ENCODE measurements around the gene AUTS2. TPM values are rescaled to one million over a fixed set of nuclear protein-coding genes. Genes with fewer than 3 reads are reported as not detected.

AUTS2 gene
- polyA plus RNA-seq, 3 donors: 0.08 to 0.35 TPM; not detected in 1

DNA sequence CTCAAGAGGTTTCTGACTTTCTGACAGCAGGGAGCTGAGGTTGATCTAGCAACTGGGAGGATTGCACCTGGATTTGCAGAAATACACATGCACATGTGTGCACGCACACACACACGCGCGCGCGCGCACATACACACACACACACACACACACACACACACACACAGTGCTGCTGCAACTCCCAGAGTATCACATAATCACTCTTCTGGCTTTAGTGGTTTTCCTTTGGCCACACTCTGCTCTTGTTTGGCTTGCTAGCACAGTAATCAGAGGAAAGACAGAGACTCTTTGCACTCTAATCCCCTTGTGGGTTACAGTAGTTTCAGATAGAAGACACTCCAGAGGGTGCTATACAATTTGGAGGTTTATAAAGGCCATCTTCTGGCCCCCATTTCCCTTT lies 705.0 kb downstream of the AUTS2 start:
- H3K27me3 Mint-ChIP-seq (ENCODE audit: low read depth in 3 of 3): no peaks in the 10 kb centered on the region
- H3K27ac ChIP-seq (ENCODE audit: low read depth in 1 of 2, low read length in 2 of 2): no peak overlapping the region
- H3K79me2 ChIP-seq (ENCODE audit: insufficient read depth, low read length): no peaks in the 10 kb centered on the region
- no peak overlapping the region for H3K4me3 ChIP-seq (replicated peaks in 1 of 3; ENCODE audit: low read depth in 2 of 3, low read length in 3 of 3)
- 100% methylated on average over 2 of the region's 7 CpGs for WGBS (ENCODE audit: insufficient coverage)
- no peak overlapping the region for H2AFZ ChIP-seq (ENCODE audit: insufficient read depth, low read depth, low read length, poor library complexity, severe bottlenecking)
- no peak overlapping the region for H3K4me3 Mint-ChIP-seq
- DNase-seq: no peak
- H3K9me3 ChIP-seq (replicated peaks in 1 of 2; ENCODE audit: control insufficient read depth in 1 of 2, insufficient read depth in 1 of 2, low read length in 2 of 2): no peaks in the 10 kb centered on the region
- intact Hi-C loops (cut with micrococcal nuclease): no loop called here
- H3K9ac ChIP-seq (ENCODE audit: insufficient read depth, low read length, poor library complexity, severe bottlenecking): no peak overlapping the region
- no peaks in the 10 kb centered on the region for H3K27me3 ChIP-seq (ENCODE audit: control insufficient read depth in 2 of 2, insufficient read depth in 2 of 2, low read length in 2 of 2)
- no peaks in the 10 kb centered on the region for H3K36me3 ChIP-seq (replicated peaks in 1 of 2; ENCODE audit: control insufficient read depth in 1 of 2, insufficient read depth in 2 of 2, low read length in 2 of 2)
- no peak overlapping the region for H3K4me2 ChIP-seq (replicated peaks; ENCODE audit: extremely low read depth, low read length, poor library complexity, severe bottlenecking)
- H3K4me1 Mint-ChIP-seq: no peaks in the 10 kb centered on the region
- no peaks in the 10 kb centered on the region for H3K4me1 ChIP-seq (ENCODE audit: control insufficient read depth in 1 of 2, insufficient read depth in 2 of 2, low read length in 2 of 2)
- no peaks in the 10 kb centered on the region for H4K20me1 ChIP-seq (ENCODE audit: insufficient read depth, low read length)
- peaks cover 0 to 2% (median 0%) of the 10 kb centered on the region in 7 donors for H3K9me3 Mint-ChIP-seq
- no peak overlapping the region for H3K27ac Mint-ChIP-seq
- TF ChIP-seq, protein P1, sequence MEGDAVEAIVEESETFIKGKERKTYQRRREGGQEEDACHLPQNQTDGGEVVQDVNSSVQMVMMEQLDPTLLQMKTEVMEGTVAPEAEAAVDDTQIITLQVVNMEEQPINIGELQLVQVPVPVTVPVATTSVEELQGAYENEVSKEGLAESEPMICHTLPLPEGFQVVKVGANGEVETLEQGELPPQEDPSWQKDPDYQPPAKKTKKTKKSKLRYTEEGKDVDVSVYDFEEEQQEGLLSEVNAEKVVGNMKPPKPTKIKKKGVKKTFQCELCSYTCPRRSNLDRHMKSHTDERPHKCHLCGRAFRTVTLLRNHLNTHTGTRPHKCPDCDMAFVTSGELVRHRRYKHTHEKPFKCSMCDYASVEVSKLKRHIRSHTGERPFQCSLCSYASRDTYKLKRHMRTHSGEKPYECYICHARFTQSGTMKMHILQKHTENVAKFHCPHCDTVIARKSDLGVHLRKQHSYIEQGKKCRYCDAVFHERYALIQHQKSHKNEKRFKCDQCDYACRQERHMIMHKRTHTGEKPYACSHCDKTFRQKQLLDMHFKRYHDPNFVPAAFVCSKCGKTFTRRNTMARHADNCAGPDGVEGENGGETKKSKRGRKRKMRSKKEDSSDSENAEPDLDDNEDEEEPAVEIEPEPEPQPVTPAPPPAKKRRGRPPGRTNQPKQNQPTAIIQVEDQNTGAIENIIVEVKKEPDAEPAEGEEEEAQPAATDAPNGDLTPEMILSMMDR (IDR thresholded peaks at IDR 0.05): no peak
- no peaks in the 10 kb centered on the region for H3K36me3 Mint-ChIP-seq

- peaks cover 0 to 2% (median 0%) of the 10 kb centered on the region in 7 donors for H3K9me3 Mint-ChIP-seq
- H3K27ac Mint-ChIP-seq: no peak overlapping the region
- Histone ChIP-seq H3K4me1 (ENCODE audit: control insufficient read depth in 1 of 2, insufficient read depth in 2 of 2, low read length in 2 of 2) (no peaks in the 10 kb centered on the region), H3K27ac (ENCODE audit: low read depth in 1 of 2, low read length in 2 of 2) (no peak overlapping the region), H4K20me1 (ENCODE audit: insufficient read depth, low read length) (no peaks in the 10 kb centered on the region), H3K4me2 (replicated peaks; ENCODE audit: extremely low read depth, low read length, poor library complexity, severe bottlenecking) (no peak overlapping the region), H3K36me3 (replicated peaks in 1 of 2; ENCODE audit: control insufficient read depth in 1 of 2, insufficient read depth in 2 of 2, low read length in 2 of 2) (no peaks in the 10 kb centered on the region), H2AFZ (ENCODE audit: insufficient read depth, low read depth, low read length, poor library complexity, severe bottlenecking) (no peak overlapping the region), H3K79me2 (ENCODE audit: insufficient read depth, low read length) (no peaks in the 10 kb centered on the region), H3K9ac (ENCODE audit: insufficient read depth, low read length, poor library complexity, severe bottlenecking) (no peak overlapping the region), H3K9me3 (replicated peaks in 1 of 2; ENCODE audit: control insufficient read depth in 1 of 2, insufficient read depth in 1 of 2, low read length in 2 of 2) (no peaks in the 10 kb centered on the region), H3K27me3 (ENCODE audit: control insufficient read depth in 2 of 2, insufficient read depth in 2 of 2, low read length in 2 of 2) (no peaks in the 10 kb centered on the region), H3K4me3 (replicated peaks in 1 of 3; ENCODE audit: low read depth in 2 of 3, low read length in 3 of 3) (no peak overlapping the region)
- H3K4me3 Mint-ChIP-seq: no peak overlapping the region
- TF ChIP-seq, protein P1 (IDR thresholded peaks at IDR 0.05): no peak
- intact Hi-C loops (cut with micrococcal nuclease): no loop called here
- H3K4me1 Mint-ChIP-seq: no peaks in the 10 kb centered on the region
- H3K27me3 Mint-ChIP-seq (ENCODE audit: low read depth in 3 of 3): no peaks in the 10 kb centered on the region
- no peaks in the 10 kb centered on the region for H3K36me3 Mint-ChIP-seq
- WGBS (ENCODE audit: insufficient coverage): 82% methylated on average over 1 of the region's 2 CpGs
- no peak for DNase-seq
Observed at GRCh38 chr7:70303780-70304179, 705.5 kb downstream of the AUTS2 start.

Data from CD14-positive monocyte (primary cell).